Endothelial cell of umbilical vein (primary cell): Measurements from ENCODE around the gene NR3C1. TPM values are rescaled to one million over a fixed set of nuclear protein-coding genes. Genes with fewer than 3 reads are reported as not detected.

Experiments used
- BruUV-seq: library from RNA; stranded (reverse); fragments of 400-500 nt; replicated peaks from 2 replicates; lab custom pipeline; 2021; lab: Mats Ljungman, UMichigan
- CTCF ChIA-PET: fragments of 300-600, 350-600 bp; sonication (Branson Sonifier 250); formaldehyde crosslinking; loops from one replicate; lab custom pipeline; 2021; ENCODE audit warnings: antibody characterized with exemption, inconsistent platforms; lab: Charles Lee
- POLR2A ChIA-PET: fragments of 300-600, 350-600 bp; sonication (Branson Sonifier 250); formaldehyde crosslinking; loops from one replicate; lab custom pipeline; 2021; ENCODE audit warnings: antibody characterized with exemption, inconsistent platforms; lab: Charles Lee
- DNase-seq: peaks from one replicate; pipeline ENCODE4 v3.0.0-alpha.2; 2011; ENCODE audit warnings: low read depth, low spot score
- FAIRE-seq: peaks from 2 replicates; lab custom pipeline; 2011; peaks lifted over from hg19 to GRCh38; lab: Jason Lieb, UNC
- H2AFZ ChIP-seq: 2 replicates; pipeline ENCODE4 v1.6.0; 2012; ENCODE audit warnings: low read depth, low read length, control low read depth, inconsistent platforms
- H3K27ac ChIP-seq: 2 replicates; pipeline ENCODE4 v1.5.1; 2011; ENCODE audit warnings: low read depth, mild to moderate bottlenecking, control low read depth, low read length, moderate library complexity; ENCODE audit not compliant: insufficient read depth
- H3K27me3 ChIP-seq, 2 experiments: 2 replicates each; pipeline versions ENCODE4 v1.6.0 to v1.6.1; 2011; ENCODE audit warnings: low read length in 2 of 2, mixed read lengths in 1 of 2; ENCODE audit not compliant: control insufficient read depth in 2 of 2, insufficient read depth in 2 of 2
- H3K36me3 ChIP-seq, 2 experiments: 2 replicates in 1 of 2; 3 replicates in 1 of 2; pipeline ENCODE4 v1.5.1; 2011; ENCODE audit warnings: low read length in 2 of 2, mild to moderate bottlenecking in 1 of 2, moderate library complexity in 1 of 2; ENCODE audit not compliant: control insufficient read depth in 2 of 2, insufficient read depth in 2 of 2; ENCODE audit errors: extremely low read depth in 1 of 2
- H3K4me1 ChIP-seq: 3 replicates; pipeline ENCODE4 v1.5.1; 2011; ENCODE audit warnings: mild to moderate bottlenecking, low read length; ENCODE audit not compliant: control insufficient read depth, insufficient read depth; ENCODE audit errors: extremely low read depth
- H3K4me2 ChIP-seq: 2 replicates; pipeline ENCODE4 v1.6.1; 2011; ENCODE audit warnings: low read length, control low read depth, mixed read lengths; ENCODE audit not compliant: insufficient read depth
- H3K4me3 ChIP-seq, 3 experiments: fragments of 200-600 bp in 1 of 3; sonication (generic), shearing (Covaris generic) in 1 of 3; replicated peaks in 1 of 3; 2 replicates each; pipeline ENCODE4 v1.5.1; 2011 to 2016; ENCODE audit warnings: control low read depth in 3 of 3, low read length in 3 of 3, mild to moderate bottlenecking in 2 of 3, inconsistent platforms in 1 of 3, low read depth in 1 of 3, moderate library complexity in 1 of 3; ENCODE audit not compliant: insufficient read depth in 1 of 3
- H3K79me2 ChIP-seq: 2 replicates; pipeline ENCODE4 v1.6.0; 2012; ENCODE audit warnings: low read length, inconsistent platforms; ENCODE audit not compliant: control insufficient read depth, insufficient read depth
- H3K9ac ChIP-seq: replicated peaks from 2 replicates; pipeline ENCODE3; 2011; ENCODE audit warnings: low read length, control low read depth; ENCODE audit not compliant: insufficient read depth; ENCODE audit errors: extremely low read depth
- H3K9me1 ChIP-seq: replicated peaks from 3 replicates; pipeline ENCODE4 v1.6.0; 2011; ENCODE audit warnings: mild to moderate bottlenecking, low read length; ENCODE audit not compliant: control insufficient read depth, insufficient read depth; ENCODE audit errors: extremely low read depth
- H3K9me3 ChIP-seq: replicated peaks from 2 replicates; pipeline ENCODE4 v1.5.1; 2012; ENCODE audit warnings: low read length, inconsistent platforms; ENCODE audit not compliant: control insufficient read depth, insufficient read depth
- H4K20me1 ChIP-seq: replicated peaks from 2 replicates; pipeline ENCODE3; 2011; ENCODE audit warnings: mild to moderate bottlenecking, low read length; ENCODE audit not compliant: control insufficient read depth, insufficient read depth; ENCODE audit errors: extremely low read depth
- FOS ChIP-seq: IDR thresholded peaks from 2 replicates; pipeline ENCODE4 v1.6.1; 2011; ENCODE audit warnings: mild to moderate bottlenecking, low read length, moderate library complexity, borderline replicate concordance; ENCODE audit not compliant: insufficient read depth
- GATA2 ChIP-seq: IDR thresholded peaks from 2 replicates; pipeline ENCODE4 v1.7.0; 2011; ENCODE audit warnings: low read depth, mild to moderate bottlenecking, moderate library complexity, mixed read lengths, low read length; ENCODE audit not compliant: insufficient read length, insufficient read depth
- JUN ChIP-seq: IDR thresholded peaks from 2 replicates; pipeline ENCODE4 v1.6.1; 2011; ENCODE audit warnings: borderline replicate concordance, low read depth; ENCODE audit not compliant: insufficient read length, insufficient read depth
- POLR2AphosphoS5 ChIP-seq: IDR thresholded peaks from 2 replicates; pipeline ENCODE4 v1.6.1; 2012; ENCODE audit warnings: low read depth, mild to moderate bottlenecking, control low read depth, low read length, moderate library complexity; ENCODE audit not compliant: insufficient read depth
- dilution Hi-C: fragments of 300-500 bp; cut with MboI; formaldehyde crosslinking; loops from one replicate; pipeline ENCODE4 v1.15.0; 2019; ENCODE audit warnings: low sequenced_read_pairs; ENCODE audit not compliant: extremely low pct_ligation_motif_present
- intact Hi-C: fragments of 100-400 bp; cut with micrococcal nuclease; formaldehyde crosslinking; loops from one replicate; pipeline ENCODE4 v1.10.0; 2022
- polyA plus RNA-seq, 4 experiments: library from polyadenylated mRNA; depleted of rRNA in 3 of 4; stranded (reverse) in 3 of 4; unstranded in 1 of 4; fragments of >200 nt; gene quantifications; 2 replicates each; pipeline versions ENCODE4 v1.2.1 to v1.2.3, GENCODE V29; 2011 to 2012; ENCODE audit warnings: missing spikeins in 1 of 4
- total RNA-seq: library from RNA; stranded (reverse); gene quantifications from 2 replicates; pipeline ENCODE4 v1.2.3, GENCODE V29; 2021
- TF ChIP-seq, protein P1 (sequence below), 2 donors: IDR thresholded peaks; 1 replicate in 1 of 2; 2 replicates in 1 of 2; pipeline ENCODE4 v1.5.1; 2011; ENCODE audit warnings: low read length in 2 of 2, mild to moderate bottlenecking in 2 of 2, moderate library complexity in 2 of 2, control low read depth in 1 of 2, inconsistent platforms in 1 of 2, low read depth in 1 of 2; ENCODE audit not compliant: insufficient read depth in 1 of 2; ENCODE audit errors: extremely low read depth in 1 of 2

NR3C1 gene
- total and polyA plus RNA-seq, 2 donors (not counting 3 experiments of a cell fraction or from before 2014, with no cell fraction given) = 4.1 to 17.0 TPM

DNA sequence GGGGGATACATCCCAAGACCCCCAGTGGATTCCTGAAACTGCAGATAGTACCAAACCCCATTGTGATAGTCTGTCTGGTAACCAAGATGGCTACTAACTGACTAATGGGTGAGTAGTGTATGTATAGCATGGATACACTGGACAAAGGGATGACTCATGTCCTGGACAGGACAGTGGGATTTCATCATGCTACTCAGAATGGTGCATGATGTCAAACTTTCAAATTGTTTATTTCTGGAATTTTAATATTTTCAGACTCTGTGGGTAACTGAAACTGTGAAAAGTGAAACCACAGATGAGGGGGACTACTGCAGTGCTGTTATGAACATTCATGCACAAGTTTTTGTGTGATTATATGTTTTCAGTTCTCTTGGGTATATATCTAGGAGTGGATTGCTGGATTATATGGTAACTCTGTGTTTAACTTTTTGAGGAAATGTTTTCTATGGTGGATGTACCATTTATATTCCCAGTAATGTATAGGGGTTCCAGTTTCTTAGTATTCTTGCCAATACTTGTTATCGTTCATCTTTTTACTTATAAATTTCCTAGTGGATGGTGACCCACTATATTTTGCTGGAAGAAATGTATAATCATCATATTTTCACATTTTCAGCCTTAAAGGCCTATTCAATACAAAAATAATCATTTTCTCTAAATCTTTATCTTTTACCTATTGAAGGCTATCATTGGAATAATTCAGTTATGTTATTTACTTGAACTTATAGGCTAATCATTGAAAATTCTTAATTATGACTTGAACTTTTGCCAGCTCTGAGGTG, 140.9 kb downstream of the NR3C1 start:
- FAIRE-seq = peak; percentile 55
- POLR2A ChIA-PET = no interaction called here

More for the DNA sequence above, 140.9 kb downstream of the NR3C1 start:
- Histone ChIP-seq H3K36me3 (no peaks in the 10 kb centered on the region), H3K9me1 (no peaks in the 10 kb centered on the region), H2AFZ (peak overlapping the region; percentile 53), H3K9me3 (no peaks in the 10 kb centered on the region), H3K9ac (no peak overlapping the region), H4K20me1 (no peaks in the 10 kb centered on the region), H3K4me1 (no peaks in the 10 kb centered on the region), H3K4me3 (no peak overlapping the region), H3K27ac (peak overlapping the region; percentile 53), H3K4me2 (no peak overlapping the region), H3K79me2 (no peaks in the 10 kb centered on the region), H3K27me3 (no peaks in the 10 kb centered on the region)
- TF ChIP-seq POLR2AphosphoS5 = peak; percentile 20
- peak; percentile 94 for TF ChIP-seq JUN
- peak; percentile 9 for TF ChIP-seq GATA2
- TF ChIP-seq FOS = peak; percentile 85
- TF ChIP-seq, protein P1, sequence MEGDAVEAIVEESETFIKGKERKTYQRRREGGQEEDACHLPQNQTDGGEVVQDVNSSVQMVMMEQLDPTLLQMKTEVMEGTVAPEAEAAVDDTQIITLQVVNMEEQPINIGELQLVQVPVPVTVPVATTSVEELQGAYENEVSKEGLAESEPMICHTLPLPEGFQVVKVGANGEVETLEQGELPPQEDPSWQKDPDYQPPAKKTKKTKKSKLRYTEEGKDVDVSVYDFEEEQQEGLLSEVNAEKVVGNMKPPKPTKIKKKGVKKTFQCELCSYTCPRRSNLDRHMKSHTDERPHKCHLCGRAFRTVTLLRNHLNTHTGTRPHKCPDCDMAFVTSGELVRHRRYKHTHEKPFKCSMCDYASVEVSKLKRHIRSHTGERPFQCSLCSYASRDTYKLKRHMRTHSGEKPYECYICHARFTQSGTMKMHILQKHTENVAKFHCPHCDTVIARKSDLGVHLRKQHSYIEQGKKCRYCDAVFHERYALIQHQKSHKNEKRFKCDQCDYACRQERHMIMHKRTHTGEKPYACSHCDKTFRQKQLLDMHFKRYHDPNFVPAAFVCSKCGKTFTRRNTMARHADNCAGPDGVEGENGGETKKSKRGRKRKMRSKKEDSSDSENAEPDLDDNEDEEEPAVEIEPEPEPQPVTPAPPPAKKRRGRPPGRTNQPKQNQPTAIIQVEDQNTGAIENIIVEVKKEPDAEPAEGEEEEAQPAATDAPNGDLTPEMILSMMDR (IDR thresholded peaks at IDR 0.05; ENCODE audit: extremely low read depth in 1 of 2, insufficient read depth in 1 of 2, low read depth in 1 of 2, low read length in 2 of 2) = no peak
- BruUV-seq = TSS peak; percentile 72
- intact Hi-C loops (no loop called here), dilution Hi-C loops (no loop called here)
- CTCF ChIA-PET = no interaction called here
- DNase-seq = peak; percentile 54
